GM18505 (cell line): ENCODE data around the gene VSIG10L.

Experiments
- ATAC-seq: cut with Tn5 transposase; IDR thresholded peaks from one replicate; pipeline ENCODE4 v1.9.1; 2021; ENCODE audit not compliant: unreplicated experiment
- POLR2A ChIP-seq: IDR thresholded peaks from 4 replicates; pipeline ENCODE4 v1.6.1; 2011; ENCODE audit warnings: borderline replicate concordance; ENCODE audit not compliant: insufficient read depth, insufficient read length; ENCODE audit errors: extremely low read depth

VSIG10L gene

GRCh38 chr19:51295382-51296126 lies 46.4 kb downstream of the VSIG10L start:
- no peak for ATAC-seq
- TF ChIP-seq POLR2A = no peak

- no peak for TF ChIP-seq POLR2A
- ATAC-seq = no peak
These were observed 47.0 kb downstream of the VSIG10L start for GRCh38 chr19:51294977-51295375.

- no peak for TF ChIP-seq POLR2A
- no peak for ATAC-seq
These were observed 47.5 kb downstream of the VSIG10L start for GRCh38 chr19:51294211-51294976.

GRCh38 chr19:51293571-51294210 lies 48.2 kb downstream of the VSIG10L start:
- TF ChIP-seq POLR2A = no peak
- no peak for ATAC-seq

- no peak for ATAC-seq
- TF ChIP-seq POLR2A = no peak
These were observed 49.0 kb downstream of the VSIG10L start for GRCh38 chr19:51292971-51293370.

- no peak for TF ChIP-seq POLR2A
- ATAC-seq = no peak
These were observed 52.3 kb downstream of the VSIG10L start for GRCh38 chr19:51289635-51290034.

- no peak for ATAC-seq
- TF ChIP-seq POLR2A = no peak
These were observed 56.3 kb downstream of the VSIG10L start for GRCh38 chr19:51285682-51286081.

- no peak for ATAC-seq
- no peak for TF ChIP-seq POLR2A
These were observed 59.6 kb downstream of the VSIG10L start for GRCh38 chr19:51282335-51282734.
